HG03060 (cell line): ENCODE measurements around the gene SSU72.
"Not testable (repeated sequence)": the region's sequence is repeated elsewhere in the genome, so short reads cannot be mapped to it uniquely, and the experiment has no call there.

ENCODE experiments used
- ATAC-seq: cut with Tn5 transposase; IDR thresholded peaks from one replicate; pipeline ENCODE4 v1.9.1; 2021; ENCODE audit warnings: low read depth, moderate number of reproducible peaks; ENCODE audit not compliant: unreplicated experiment

SSU72 gene

DNA sequence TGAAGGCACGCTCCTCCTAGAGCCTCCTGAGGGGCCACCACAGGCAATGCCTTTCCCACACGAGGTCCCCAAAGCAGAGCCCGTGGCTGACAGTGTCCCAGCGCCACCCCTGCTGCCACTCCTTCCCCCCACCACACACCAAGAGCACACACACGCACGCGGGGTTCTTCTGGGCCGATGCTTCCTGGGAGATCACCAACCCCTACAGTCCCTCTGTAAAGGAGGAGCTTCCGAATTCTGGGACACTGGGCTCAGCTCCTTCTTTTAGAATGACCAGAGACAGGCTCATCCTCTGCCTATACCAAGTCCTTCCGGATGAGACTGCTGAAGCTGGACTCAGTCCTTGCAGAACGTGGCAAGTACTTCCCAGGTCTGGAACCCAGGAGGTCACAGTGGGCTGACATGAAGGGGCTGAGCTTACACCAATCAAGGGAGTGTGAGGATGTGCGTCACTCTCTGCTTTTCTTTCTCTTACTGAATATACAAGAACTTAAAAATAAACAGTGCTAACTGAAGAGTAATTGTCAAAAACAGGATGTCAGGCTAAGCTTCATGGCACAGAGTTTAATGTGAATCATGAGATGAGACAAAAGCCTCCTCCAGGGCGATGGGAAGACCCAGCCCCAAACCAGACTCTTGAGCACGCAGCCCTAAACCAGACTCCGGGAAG, 12.7 kb downstream of the SSU72 start:
- ATAC-seq: no peak

DNA sequence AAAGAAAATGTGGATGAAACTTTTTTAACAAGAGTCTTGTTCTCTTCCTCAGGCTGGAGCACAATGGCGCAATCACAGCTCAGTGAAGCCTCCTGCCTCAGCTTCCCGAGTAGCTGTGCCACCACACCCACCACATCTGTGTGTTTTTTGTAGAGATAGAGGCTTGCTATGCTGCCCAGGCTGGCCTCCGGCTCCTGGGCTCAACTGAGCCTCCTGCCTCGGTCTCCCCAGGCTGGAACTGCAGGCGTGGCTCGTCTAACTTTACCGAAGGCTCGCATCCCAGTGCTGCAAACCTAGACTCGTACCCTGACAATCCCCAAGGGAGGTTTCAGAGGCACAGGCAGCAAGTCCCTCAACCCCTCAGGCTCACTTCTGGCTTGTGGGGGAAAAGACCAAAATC, 14.5 kb downstream of the SSU72 start:
- no peak for ATAC-seq

DNA sequence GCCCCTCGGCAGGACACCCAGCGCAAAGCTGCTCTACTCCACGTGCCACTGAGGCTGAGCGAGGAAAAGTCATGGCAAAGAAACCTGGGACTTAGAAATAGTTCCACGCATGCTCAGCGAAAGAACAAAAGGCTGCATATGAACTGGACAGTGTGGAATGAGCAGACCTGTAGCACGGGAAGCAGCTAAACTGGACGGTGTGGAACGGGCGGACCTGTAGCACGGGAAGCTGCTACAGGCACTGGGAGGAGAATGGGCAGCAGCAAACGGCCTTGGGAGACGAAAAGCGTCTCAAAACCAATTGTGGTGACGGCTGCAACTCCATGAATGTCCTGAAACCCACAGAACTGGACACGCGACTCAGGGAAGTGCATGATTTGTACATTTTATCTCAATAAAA, 15.6 kb downstream of the SSU72 start:
- ATAC-seq: no peak

DNA sequence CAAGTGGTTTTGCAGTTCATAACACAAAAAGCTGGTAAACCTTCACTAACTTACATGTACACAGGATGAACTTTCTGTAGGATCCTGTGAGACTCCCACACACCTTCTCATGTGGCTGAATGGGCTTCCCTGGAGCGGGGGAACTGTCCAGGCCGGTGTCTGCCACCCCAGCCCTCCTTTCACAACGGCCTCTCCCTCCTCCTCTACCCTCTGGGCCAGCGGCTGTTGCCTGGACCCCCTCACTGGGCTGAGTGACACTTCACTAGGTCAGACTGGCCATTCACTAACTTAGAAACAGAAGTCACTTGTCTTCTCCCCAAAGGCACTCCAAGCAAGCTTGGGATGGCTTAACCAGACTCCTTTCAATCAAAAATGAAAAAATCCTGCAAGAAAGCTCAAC, 16.1 kb downstream of the SSU72 start:
- no peak for ATAC-seq

DNA sequence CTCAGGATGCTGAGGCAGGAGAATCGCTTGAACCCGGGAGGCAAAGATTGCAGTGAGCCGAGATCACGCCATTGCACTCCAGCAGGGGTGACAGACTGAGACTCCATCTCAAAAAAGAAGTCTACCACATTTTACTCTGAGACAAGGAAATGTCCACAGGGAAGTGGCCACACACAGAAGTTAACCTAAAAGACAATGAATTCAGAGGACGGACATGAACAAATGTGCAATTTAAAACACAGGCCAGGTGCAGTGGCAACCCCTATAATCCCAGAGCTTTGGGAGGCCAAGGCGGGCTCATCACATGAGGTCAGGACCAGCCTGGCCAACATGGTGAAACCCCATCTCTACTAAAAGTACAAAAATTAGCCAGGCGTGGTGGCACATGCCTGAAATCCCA, 17.0 kb downstream of the SSU72 start:
- not testable (repeated sequence) for ATAC-seq

DNA sequence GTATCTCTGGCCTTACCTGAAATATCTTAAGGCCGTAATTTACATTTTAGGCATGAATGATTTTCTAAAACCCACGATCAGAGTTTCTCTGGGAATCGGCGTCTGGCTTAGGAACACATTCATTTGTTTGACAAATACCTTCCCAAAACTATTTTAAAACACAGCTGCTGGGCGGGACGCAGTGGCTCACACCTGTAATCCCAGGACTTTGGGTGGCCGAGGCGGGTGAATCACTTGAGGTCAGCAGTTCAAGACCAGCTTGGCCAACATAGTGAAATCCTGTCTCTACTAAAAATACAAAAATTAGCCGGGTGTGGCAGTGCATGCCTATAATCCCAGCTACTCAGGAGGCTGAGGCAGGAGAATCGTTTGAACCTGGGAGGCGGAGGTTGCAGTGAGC, 17.7 kb downstream of the SSU72 start:
- ATAC-seq: not testable (repeated sequence)

DNA sequence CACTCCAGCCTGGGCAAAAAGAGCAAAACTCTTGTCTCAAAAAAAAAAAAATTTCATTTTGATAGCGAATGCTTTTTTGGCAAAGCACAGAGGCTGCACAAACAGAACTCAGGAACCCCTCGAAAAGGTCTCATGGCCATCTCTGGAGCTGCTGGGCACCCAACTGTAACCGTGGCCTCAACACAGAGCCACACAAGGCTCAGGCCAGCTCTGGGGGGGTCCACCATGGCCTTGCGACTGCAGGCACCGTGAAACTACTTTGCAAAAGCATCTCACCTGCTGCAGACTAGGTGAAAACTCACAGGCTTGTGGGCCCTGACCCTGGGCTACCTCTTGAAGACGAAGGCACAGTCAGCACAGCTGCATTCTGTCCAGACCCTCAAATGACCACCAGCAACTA, 18.2 kb downstream of the SSU72 start:
- ATAC-seq: no peak

DNA sequence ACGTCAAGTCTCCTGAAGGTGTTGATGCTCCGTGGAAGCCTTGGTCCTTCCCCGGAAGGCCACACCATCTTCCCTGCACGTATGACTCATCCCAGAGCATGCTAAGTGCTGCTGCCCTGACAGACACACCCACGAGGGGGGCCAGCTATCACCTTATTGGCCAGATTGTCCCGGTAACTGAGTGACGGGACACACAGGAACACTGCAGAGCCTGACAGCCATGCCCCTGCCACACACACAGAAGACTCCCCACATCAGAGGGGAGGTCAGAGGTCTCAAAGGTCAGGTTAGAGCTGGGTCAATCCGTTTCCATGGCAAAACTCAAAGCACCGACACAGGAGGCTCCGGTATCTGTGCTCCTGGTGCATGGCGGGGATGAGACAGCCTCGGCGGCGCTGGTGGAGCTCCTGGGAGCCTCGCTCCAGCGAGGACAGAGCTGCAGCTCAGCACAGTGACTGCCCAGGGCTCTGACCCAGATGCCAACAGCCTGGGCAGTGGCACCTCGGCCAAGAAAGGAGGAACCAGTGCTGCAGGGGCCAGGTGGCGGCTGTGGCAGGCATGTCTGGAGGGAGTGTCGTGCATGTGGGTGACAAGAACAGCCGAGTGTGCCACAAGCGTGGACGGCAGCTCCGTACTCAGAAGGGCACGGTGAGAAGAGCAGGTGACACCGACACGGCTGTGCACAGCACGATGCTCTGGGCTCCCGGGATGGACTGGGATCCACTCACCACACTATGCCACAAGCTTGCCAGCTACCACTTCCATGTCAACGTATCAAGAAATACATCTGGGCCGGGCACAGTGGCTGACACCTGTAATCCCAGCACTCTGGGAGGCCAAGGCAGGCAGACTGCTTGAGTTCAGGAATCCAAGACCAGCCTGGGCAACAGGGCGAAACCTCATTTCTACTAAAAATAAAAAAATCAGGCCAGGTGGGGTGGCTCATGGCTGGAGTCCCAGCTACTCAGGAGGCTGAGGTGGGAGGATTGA, 19.4 kb downstream of the SSU72 start:
- ATAC-seq: no peak

DNA sequence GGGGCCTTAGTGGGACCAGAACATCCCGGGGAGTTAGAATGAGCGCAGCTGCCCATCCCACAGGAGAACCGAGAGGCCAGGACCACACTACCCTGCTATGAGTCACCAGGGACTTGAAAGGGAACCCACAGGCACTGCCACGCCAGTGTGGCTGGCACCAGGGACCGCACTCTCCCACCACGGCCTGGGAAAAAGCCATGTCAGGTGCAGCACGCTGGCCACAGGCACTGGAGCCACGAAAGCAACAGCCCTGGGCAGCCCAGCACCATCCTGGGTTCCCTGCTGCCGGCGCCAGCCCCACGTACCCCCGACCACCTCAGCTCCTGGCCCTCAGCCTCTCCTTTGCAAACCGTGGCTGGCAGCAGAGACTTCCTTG, 20.1 kb downstream of the SSU72 start:
- no peak for ATAC-seq

DNA sequence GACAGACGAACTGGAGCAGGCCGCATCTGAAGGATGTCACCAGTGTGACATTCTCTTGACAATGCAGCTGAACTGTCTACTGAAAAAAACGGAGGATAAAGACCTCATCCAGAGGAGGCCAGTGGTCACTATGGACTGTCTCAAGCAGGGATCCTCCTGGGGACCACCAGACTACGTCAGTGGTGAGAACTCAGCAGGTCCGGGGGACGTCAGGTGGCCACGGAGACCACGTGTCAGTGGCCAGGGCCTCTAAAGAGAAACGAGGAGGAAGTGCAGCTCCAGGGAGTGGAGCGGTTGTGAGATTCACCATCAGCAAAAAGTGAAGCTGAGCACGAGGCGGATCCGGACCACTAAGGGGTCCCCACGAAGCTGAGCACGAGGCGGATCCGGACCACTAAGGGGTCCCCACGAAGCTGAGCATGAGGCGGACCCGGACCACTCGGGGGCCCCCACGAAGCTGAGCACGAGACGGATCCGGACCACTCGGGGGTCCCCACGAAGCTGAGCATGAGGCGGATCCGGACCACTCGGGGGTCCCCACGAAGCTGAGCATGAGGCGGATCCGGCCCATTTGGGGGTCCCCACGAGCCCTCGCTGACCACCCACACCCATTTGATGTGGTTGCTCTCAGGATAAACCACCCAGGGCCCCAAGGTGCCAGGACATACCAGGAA, 20.7 kb downstream of the SSU72 start:
- ATAC-seq: no peak

DNA sequence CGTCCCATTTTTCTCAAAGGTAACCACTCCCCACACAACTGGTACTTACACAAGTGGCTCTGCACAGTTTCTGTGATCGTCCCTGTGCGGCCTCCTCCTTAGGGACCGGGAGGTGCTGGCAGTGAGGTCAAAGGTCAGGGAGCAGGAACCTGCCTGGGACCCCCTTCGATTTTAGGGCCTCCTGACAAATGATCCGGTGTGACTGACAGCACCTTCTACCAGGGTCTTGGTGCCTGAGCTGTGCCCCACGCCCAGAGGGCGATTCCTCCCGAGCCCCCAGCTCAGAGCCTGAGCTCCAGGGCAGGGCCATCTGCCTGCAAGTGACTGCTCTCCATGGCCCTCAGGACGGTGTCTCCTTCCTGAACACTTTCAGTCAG, 22.4 kb downstream of the SSU72 start:
- ATAC-seq: no peak

DNA sequence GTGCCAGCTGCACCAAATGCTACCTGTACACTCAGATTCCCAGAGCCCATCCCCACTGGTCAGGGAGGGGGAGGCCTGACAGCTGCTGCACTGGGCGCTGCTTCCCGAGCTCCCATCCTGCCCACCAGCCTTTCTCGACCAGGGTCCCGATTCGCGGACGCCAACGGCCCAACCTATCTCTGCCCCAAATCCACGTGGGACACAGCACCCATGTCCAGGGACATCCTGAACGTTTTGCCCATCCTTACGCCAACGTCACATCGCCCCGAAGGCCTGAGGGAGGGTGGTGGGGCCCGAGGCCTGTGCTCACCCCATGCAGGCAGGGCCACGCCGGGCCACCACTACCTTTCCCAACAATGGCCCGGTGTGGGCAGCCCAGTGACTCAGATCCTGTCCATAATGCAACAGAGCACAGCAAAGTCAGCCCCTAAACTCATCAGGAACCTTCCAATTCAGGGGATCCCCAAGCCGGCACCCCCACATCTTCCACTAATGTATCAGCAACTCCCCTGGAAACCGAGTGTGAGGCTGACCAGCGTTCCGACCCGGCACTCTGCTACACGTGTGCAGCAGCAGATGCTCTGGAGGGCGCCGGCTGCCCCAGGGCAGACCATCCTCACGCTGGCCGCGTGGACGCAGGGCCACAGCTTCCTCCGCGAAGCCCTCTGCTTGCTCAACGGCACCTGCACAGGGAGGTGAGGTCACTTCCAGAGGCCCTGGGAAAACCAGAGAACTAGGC, 23.0 kb downstream of the SSU72 start:
- ATAC-seq: no peak

DNA sequence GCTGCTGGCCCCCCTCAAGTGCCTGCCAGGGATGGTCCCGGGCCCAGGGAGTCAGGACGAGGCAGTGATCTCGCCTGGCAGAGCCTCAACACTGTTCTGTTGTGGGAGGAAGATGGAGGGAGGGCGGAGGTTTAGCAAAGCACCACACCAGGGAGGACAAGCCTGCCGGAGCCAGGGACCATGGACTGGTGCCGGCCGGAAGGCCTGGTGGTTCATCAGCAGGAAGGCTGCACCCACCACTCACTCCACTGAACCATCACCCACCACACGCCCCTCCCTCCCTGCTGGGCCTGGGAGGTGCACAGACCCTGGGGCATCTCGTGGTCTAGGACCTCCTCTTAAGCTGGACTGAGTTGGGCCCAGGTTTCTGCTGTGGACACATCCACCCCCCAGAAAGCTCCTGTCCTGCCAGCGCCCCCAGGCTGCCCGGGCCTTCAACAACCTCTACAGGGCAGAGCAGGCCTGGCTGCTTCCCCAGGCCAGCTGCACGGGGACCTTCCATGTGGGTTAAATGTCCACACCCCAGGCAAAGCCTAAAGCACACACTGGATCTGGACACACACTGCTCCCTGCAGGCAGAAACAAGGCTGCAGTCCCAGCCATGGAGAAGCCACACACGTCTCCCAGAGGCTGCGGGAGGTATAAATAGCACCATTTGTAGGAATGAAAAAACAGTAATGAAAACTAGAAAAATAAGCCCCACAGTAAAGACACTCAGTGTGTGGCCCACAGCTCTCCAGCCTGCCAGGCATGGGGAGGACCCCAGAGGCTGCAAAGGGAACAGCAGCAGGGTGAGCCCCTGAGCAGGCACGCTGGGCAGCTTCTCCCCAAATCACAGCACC, 23.9 kb downstream of the SSU72 start:
- ATAC-seq: no peak

DNA sequence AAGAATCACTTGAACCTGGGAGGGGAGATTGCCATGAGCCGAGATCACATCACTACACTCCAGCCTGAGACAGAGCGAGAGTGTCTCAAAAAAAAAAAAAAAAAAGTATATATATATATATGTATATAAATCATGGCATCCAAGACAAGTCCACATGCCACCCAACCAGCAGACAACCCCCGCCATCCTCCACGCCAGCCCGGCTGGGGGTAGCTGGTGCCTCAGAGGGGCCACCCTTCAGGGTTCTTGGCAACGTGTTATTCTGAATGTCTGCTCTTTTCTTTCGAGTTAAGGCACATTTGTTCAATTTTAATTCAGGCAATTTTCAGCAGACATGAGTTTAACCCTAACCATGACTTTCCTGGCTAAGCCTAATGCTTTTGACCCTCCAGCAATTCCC, 24.6 kb downstream of the SSU72 start:
- ATAC-seq: no peak

DNA sequence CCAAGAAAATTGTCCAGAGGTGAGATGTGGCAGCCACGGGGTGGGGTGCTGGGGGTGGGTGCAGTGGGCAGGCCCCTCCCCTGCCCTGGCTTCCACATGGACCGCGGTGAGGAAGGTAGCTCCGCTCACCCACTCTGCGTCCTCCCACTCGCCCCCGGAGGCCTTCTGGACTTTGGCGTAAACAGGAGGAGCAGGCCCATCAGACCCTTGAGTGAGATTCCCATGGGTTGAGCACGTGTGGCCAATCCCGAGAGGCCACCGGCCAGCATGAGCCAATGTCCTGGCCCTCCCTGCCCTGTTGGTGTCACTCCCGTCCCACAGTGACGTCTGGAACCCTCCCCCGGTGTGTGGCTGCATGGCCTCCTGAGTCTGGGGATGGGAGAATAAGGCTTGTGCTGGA, 26.1 kb downstream of the SSU72 start:
- ATAC-seq: no peak

DNA sequence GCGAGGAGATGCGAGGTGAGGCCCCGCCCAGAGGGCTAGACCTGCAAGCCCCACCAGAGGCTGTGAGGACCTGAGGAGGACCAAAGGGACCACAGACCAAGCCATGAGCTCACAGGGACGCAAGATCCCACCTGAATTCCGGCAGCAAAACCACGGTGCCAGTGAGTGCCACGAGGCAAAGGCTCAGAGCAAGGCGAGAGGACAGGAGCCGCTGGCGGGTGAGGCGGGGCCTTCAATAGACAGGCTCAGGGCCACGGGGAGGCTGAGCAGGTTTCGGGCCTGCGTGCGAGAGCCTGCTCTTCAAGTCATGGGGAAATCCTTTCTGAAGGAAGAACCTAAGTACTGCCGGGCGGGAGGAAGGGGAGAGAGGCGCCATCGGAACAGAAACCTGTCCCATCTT, 27.2 kb downstream of the SSU72 start:
- ATAC-seq: no peak

DNA sequence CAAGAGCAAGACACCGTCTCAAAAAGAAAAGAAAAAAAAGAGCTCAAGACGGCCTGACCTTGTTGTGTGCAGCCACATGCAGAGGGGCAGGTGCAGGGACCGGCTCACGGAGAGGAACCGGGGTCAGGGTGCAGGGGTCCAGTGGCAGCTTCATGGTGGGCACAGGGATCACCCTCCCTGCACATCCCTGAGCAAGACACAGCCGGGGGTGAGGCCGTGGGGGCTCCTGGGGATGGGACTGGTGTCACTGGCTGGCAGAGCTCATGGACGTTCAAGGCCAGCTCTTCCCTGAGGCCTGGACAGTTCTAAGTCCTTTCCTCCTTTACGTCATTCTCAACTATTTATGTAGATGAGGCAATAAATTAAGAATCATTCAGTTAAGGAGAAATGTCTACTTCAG, 27.7 kb downstream of the SSU72 start:
- ATAC-seq: no peak

DNA sequence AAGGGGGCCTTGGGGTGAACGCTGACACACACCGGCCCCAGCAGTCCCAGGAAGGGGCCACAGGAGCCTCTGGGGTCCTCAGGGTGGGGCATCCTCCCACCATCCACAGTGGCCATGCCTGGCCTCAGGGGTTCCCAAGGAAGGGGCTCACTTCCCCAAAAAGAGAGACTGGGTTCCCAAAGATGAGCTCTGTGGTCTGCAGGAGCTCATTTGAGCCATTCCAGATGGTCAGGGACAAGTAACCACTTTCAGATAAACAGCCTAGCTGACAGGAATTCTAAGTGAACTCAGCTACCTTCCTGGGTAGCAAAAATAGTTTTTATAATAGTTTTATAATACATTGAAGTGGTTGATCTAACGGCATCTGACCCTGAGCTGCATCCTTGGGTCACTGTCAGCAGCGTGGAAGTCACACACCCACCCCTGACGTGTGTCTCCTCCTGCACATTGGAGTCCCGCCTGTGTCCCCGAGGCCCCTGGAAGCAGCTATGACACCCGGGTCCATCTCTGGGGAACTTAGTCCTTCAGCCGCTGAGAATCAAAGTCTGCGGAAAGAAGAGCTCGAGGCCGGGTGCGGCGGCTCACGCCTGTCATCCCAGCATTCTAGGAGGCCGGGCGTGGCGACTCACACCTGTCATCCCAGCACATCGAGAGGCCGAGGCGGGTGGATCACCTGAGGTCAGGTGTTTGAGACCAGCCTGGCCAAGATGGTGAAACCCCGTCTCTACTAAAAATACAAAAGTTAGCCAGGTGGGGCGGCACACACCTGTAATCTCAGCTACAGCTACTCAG, 28.5 kb downstream of the SSU72 start:
- no peak for ATAC-seq

DNA sequence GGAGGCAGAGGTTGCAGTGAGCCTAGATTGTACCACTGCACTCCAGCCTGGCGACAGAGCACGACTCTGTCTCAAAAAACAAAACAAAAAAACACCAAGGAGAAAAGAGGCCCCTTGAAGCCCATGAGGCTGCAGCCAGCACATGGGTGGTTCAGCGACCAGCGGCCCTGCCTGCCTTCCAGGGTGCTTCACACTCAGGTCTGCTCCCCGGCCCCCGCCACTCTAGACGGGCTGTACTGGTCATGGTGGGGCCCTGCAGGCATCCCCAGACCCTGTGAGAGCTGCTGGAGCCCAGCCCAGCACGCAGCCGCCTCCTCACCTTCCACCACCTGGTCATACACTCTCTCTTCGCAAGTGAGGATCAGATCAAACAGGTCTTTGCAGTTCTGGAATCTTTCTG, 30.1 kb downstream of the SSU72 start:
- ATAC-seq: no peak
